Stimulated activated CD4-positive, alpha-beta T cell treated with anti-CD3 and anti-CD28 coated beads, Interleukin-12 subunit alpha, Interleukin-12 subunit beta, amount 100 ng/mL, for 4 hours (primary cell): ENCODE results near the gene TRIM74.
"Not testable (repeated sequence)": the region's sequence is repeated elsewhere in the genome, so short reads cannot be mapped to it uniquely, and the experiment has no call there.

Experiments
- DNase-seq: peaks from one replicate; pipeline ENCODE4 v3.0.0-alpha.2; 2020

TRIM74 gene

GRCh38 chr7:72968980-72969516 is at the start of gene TRIM74:
Gene TRIM74, minus strand, starts transcription at chr7:72969466. Its CDS starts 3,309 bp downstream, at chr7:72966157.
- not testable (repeated sequence) for DNase-seq

DNA sequence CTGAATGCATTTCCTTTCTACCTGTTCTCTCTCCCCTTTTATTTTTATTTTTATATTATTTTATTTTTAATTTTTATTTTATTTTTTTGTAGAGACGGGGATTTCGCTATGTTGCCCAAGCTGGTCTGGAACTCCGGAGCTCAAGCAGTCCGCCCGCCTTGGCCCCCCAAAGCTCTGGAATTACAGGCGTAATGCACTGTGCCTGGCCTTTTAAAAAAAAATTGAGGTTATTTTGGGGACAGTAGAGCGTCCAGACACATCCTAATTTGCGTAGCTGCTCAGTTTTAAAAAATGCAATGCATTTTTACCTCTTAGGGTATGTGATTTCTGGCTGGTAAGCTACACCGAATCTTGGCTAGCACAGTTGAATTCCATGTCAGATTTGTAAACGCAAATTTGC is 37.2 kb upstream of the TRIM74 start:
- not testable (repeated sequence) for DNase-seq

GRCh38 chr7:73005693-73006447 is 36.6 kb upstream of the TRIM74 start:
- peak; percentile 81 for DNase-seq

GRCh38 chr7:73005356-73005692 is 36.1 kb upstream of the TRIM74 start:
- peak; percentile 71 for DNase-seq

DNA sequence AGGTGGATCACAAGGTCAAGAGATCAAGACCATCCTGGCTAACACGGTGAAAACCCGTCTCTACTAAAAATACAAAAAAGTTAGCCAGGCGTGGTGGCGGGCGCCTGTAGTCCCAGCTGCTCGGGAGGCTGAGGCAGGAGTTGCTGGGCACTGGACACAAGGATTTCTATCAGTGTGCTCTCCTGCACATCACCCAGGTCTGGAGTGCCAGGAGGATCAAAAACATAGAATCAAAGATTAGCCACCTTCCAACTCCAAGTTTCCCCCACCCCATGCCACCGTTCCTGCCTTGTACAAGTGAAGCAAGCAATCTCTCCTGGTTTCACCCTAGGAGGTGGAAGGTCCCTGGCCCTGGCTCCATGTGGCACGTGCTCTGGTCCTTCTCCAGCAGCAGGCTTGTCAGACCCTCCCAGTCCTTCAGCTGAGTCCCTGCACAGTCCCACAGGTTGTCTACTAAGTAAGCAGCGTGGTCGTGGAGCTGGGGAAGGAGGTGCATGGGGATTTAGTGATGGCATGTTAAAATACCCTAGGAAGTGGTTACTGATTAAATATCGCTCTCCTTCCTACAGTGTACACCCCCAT is 28.7 kb upstream of the TRIM74 start:
- not testable (repeated sequence) for DNase-seq

- not testable (repeated sequence) for DNase-seq
Observed at GRCh38 chr7:72997447-72997846, 28.2 kb upstream of the TRIM74 start.

- not testable (repeated sequence) for DNase-seq
Observed at GRCh38 chr7:72995484-72995883, 26.2 kb upstream of the TRIM74 start.

GRCh38 chr7:72990146-72990913 is 21.1 kb upstream of the TRIM74 start:
- DNase-seq: not testable (repeated sequence)

GRCh38 chr7:72982084-72982483 is 12.8 kb upstream of the TRIM74 start:
- not testable (repeated sequence) for DNase-seq

GRCh38 chr7:72980382-72980781 is 11.1 kb upstream of the TRIM74 start:
- DNase-seq: not testable (repeated sequence)

DNA sequence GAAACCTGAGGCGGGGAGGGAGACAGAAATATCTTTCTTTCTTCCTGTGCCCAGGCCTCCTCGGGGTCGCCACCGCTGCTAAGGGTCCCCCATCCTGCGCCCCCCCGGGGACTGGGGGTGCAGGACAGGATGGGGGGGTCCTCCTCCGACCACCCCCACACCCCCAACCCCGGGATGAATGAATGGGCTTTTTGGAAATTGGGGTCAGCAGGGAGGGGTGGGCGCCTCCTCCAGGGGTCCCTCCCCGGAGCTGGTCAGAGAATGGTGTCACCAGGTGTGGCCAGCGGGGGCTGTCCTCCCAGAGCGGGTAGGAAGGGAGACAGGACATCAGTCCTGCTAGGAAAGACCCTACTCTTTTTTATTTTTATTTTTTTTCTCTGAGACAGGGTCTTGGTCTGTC is 7.2 kb upstream of the TRIM74 start:
- not testable (repeated sequence) for DNase-seq

DNA sequence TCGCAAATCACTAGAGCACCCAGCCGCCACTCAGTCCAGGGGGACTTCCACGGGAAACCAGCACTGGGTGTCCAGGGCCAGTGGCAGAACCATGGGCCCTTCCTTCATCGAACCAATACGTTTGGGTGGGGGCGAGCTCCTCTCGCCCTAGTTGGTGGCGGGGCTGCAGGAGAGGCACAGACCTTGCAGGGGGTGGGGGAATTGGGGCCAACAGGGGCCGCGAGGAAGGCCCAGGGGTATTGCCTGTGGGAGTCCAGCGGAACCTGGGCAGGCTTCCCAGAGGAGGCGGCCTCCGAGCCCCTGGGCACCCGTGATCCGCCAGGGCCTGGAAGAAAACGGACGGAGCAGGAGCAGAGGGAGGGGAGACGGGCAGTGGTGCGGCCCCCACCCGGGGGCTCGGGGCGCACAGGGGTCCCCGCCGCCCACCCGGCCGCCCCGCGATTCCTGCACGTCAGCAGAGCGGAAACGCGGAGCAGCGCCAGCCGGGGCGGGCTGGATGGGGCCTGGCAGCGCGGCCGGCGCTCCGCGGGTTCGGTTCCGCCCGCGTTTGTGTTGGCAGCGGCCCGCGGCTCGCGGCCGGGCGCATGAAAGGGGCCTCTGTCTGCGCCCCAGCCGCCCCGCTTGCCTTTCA is 6.5 kb upstream of the TRIM74 start:
- DNase-seq: not testable (repeated sequence)

GRCh38 chr7:72974781-72975180 is 5.5 kb upstream of the TRIM74 start:
- DNase-seq: not testable (repeated sequence)

GRCh38 chr7:72971505-72971904 is 2.2 kb upstream of the TRIM74 start:
- DNase-seq: not testable (repeated sequence)

DNA sequence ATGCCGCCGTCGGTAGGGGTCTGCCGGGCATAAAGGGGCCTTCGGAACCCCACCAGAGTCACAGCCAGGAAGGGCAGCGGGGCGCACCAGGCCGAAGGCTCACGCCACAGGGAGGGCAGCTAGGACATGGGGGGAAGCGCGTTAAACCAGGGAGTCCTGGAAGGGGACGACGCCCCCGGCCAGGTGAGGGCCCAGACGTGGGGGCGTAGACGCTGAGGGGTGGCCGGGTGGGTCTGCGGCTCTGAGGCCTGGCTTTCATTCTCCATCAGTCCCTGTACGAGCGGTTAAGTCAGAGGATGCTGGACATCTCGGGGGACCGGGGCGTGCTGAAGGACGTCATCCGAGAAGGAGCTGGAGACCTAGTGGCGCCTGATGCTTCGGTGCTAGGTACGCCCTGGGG is 422 bp upstream of the TRIM74 start:
- DNase-seq: not testable (repeated sequence)

DNA sequence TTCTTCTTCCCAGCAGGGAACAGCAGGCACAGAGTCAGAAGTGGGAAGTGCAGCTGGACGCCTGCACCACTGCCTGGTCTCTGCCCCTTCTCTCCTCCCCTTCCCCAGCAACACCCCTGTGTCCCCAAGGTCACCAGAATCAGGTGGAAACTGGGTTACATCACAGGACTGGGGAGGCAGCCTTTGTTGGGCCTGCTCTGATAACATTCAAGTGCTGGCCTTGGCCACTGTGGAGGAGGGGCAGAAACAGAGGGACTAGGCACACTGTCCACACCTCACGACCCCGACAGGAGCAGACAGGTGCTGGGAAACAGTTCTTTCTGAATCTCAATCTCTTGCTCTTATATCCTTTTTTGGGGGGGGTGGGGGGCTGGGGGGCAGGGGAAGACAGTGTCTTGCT is 2.4 kb downstream of the TRIM74 start:
- DNase-seq: not testable (repeated sequence)

GRCh38 chr7:72965186-72965975 is 3.9 kb downstream of the TRIM74 start:
- not testable (repeated sequence) for DNase-seq

DNA sequence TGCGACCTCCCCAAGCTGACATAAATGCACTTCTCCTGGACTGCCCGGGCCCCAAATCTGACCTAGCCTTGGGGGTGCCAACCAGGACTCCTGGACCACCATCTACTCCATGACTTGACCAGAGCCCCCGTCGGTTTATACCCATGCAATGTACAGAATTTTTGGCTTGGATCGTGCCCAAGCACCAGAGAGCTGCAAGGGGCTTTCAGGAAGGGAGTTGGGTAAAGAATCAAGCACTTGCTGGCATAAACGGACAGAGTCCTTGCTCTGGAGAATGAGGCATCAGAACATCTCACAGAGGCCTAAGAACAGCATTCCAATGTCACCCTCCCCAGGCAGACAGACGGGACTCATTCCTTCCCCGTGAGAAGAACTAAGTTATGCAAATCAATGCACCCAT is 6.2 kb downstream of the TRIM74 start:
- not testable (repeated sequence) for DNase-seq

DNA sequence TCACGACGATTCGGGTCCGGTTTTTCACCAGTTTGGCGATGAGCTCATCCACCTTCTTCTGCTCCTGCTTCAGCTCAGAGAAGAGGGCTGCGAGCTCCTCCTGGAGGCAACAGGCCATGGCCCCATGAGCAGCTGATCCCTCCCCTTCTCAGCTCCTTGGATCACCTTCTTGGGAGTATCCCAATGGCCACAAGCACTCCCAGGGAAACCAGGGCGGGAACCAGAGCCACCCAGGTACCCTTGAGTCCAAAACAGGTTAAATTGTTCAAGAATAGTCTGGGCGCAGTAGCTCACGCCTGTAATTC is 8.0 kb downstream of the TRIM74 start:
- not testable (repeated sequence) for DNase-seq

- not testable (repeated sequence) for DNase-seq
Observed at GRCh38 chr7:72960626-72961345, 8.5 kb downstream of the TRIM74 start.

DNA sequence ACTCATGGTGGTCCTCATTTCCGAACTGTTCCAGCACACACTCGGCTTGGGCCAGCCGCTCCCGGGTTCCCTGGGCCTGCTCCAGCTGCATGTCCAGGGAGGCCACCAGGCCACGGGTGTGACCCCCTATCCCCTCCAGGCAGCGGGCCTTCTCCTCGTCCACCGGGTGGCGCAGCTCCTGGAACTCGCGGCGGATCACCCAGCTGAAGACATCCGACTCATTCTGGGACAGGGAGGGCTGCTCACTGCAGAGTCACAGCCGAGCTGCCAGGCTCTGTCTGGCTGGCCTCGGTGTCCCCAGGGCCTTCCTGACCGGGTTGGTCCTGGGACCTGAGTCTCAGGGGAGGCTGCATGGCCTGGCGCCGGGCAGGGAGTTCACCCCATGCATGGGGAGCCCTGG is 9.2 kb downstream of the TRIM74 start:
- DNase-seq: not testable (repeated sequence)
